Measurements from ENCODE around the gene TMEM272.

DNA sequence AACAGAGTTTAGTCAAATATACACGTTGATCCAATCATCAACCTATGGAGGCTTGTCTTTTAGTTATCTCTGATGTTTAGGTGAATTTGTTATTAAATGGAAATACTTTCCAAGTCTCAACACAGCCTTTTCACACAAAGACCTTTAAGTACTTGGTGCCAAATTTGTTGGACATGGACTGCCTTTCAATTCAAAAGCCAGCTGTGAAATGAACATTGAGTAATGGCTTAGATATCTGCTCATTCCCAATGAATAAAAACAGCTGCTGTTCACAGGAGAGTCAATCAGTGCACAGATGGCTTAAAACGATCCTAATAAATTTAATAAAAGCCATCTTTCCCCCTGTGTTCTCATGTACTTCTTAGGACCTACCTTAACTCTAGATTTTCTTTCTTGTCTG lies 21.1 kb downstream of the TMEM272 start:
- TF ChIP-seq, protein P1, sequence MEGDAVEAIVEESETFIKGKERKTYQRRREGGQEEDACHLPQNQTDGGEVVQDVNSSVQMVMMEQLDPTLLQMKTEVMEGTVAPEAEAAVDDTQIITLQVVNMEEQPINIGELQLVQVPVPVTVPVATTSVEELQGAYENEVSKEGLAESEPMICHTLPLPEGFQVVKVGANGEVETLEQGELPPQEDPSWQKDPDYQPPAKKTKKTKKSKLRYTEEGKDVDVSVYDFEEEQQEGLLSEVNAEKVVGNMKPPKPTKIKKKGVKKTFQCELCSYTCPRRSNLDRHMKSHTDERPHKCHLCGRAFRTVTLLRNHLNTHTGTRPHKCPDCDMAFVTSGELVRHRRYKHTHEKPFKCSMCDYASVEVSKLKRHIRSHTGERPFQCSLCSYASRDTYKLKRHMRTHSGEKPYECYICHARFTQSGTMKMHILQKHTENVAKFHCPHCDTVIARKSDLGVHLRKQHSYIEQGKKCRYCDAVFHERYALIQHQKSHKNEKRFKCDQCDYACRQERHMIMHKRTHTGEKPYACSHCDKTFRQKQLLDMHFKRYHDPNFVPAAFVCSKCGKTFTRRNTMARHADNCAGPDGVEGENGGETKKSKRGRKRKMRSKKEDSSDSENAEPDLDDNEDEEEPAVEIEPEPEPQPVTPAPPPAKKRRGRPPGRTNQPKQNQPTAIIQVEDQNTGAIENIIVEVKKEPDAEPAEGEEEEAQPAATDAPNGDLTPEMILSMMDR (IDR thresholded peaks at IDR 0.05), result no peak
- TF ChIP-seq EP300 (IDR thresholded peaks at IDR 0.05; ENCODE audit: low read depth), result no peak
- TF ChIP-seq POLR2AphosphoS5 (IDR thresholded peaks at IDR 0.05), result no peak

Measured in transverse colon (tissue), 4 donors.